Upper lobe of left lung (tissue), 4 donors: ENCODE results near the gene CCDC158.

Experiments used
- POLR2AphosphoS5 ChIP-seq, 2 donors: sonication (generic); formaldehyde crosslinking; IDR thresholded peaks; one replicate each; pipeline ENCODE4 v1.5.1; 2017; ENCODE audit warnings: antibody characterized with exemption in 2 of 2
- TF ChIP-seq, protein P1 (sequence below), 6 experiments: fragments of 450-650 bp in 4 of 6; fragments of 200-600 bp in 2 of 6; sonication (generic) in 2 of 6; IDR thresholded peaks; one replicate each; pipeline ENCODE4 v1.5.1; 2016 to 2019; ENCODE audit warnings: antibody characterized with exemption in 6 of 6

DNA sequence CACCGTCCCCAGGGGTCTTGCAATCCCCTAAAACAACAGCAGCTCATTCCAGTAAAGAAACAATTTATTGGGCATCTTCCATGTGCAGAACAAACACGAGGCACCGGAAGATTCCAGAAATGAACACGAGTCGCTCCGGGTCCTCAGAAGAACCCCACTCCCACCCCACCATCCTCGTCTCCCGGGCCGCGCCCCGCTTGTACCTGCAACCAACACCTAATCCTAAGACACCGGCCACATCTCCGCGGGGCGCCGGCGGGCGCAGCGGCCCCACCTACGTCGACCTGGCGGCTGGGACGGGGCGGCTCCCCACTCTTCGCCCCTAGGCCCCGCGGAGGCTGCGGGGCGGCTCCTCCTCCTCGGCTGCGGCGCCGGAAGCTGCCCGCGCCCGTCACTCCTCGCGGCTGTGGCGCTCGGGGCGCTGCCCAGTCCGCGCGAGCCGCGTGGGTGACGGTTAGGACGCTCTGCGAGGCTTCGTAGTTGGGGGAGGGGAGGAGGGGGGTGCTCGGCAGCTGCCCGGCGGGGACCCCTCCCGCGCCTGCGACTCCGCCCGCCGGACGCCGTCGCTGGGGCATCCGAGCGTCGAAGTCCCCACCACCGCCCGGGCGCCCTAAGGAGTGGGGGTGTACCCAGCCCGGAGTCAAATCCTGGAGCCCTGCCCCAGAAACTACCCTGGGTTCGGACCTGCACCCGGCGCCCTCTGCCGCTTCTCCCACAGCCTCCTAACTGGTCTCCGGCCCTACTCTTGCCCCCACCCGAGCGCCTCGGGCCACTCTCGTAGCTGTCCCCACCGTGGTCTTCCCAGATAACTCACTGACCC lies at the start of gene CCDC158:
- TF ChIP-seq, protein P1, sequence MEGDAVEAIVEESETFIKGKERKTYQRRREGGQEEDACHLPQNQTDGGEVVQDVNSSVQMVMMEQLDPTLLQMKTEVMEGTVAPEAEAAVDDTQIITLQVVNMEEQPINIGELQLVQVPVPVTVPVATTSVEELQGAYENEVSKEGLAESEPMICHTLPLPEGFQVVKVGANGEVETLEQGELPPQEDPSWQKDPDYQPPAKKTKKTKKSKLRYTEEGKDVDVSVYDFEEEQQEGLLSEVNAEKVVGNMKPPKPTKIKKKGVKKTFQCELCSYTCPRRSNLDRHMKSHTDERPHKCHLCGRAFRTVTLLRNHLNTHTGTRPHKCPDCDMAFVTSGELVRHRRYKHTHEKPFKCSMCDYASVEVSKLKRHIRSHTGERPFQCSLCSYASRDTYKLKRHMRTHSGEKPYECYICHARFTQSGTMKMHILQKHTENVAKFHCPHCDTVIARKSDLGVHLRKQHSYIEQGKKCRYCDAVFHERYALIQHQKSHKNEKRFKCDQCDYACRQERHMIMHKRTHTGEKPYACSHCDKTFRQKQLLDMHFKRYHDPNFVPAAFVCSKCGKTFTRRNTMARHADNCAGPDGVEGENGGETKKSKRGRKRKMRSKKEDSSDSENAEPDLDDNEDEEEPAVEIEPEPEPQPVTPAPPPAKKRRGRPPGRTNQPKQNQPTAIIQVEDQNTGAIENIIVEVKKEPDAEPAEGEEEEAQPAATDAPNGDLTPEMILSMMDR (IDR thresholded peaks at IDR 0.05) = no peak
- no peak for TF ChIP-seq POLR2AphosphoS5 (IDR thresholded peaks at IDR 0.05)
